ENCODE data around the gene PI4KB.
"Not testable (repeated sequence)": the region's sequence is repeated elsewhere in the genome, so short reads cannot be mapped to it uniquely, and the experiment has no call there.

The PI4KB gene

DNA sequence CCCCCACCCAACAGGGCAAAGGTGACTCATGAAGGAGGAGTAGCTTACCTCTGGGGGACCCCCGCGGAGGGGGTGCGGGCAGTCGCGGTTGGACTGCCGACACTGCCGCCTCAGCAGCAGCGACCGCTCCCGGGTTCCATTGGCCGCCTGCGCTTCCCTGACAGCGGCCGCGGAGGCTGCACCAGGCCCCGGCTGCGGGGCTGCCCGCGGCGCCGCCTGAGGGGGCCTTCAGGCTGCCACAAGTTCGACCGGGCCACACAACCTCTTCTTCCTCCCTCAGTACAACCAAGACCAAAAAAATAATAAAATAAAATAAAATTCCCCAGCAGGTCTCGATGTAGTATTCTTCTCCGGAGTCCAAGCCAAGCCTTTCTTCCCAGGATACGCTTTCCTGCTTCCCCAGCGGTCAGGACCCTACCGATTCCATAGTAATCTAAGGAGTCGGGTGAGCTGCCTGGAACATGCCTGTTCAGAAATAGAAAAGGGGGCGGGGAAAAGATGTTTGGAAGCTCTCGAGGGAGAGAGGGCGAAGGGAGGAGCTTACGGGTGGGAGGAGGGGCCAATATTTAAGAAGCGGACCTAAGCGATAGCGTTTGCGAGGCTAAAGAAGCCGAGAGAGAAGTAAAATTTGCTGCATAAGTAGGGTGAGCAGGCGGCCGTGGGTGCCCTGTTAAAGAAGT, at the start of gene PI4KB:
TSS of gene PI4KB (minus strand) at position 194 of the 680 bp plus-strand sequence. CDS start 10,935 bp downstream, outside the sequence.
- DNase-seq = peak; percentile 98

DNA sequence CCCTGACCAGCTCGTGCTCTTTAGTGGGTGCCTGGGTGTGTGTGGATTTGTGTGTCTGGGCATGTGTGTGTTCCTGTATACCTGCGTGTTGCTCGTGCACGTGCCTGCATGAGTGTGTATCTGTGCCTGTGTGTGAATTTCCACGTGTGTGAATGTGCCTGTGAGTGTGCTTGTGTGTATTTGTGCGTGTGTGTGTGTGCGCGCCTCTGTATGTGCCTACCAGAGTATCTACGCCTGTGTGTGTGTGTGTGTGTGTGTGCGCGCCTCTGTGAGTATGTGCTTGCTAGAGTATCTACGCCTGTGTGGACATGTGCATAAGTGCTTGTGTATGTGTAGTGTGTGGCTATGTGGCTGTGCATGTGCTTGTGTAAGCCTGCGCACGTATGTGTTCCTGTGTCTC, 46.0 kb upstream of the PI4KB start:
- DNase-seq = no peak

DNA sequence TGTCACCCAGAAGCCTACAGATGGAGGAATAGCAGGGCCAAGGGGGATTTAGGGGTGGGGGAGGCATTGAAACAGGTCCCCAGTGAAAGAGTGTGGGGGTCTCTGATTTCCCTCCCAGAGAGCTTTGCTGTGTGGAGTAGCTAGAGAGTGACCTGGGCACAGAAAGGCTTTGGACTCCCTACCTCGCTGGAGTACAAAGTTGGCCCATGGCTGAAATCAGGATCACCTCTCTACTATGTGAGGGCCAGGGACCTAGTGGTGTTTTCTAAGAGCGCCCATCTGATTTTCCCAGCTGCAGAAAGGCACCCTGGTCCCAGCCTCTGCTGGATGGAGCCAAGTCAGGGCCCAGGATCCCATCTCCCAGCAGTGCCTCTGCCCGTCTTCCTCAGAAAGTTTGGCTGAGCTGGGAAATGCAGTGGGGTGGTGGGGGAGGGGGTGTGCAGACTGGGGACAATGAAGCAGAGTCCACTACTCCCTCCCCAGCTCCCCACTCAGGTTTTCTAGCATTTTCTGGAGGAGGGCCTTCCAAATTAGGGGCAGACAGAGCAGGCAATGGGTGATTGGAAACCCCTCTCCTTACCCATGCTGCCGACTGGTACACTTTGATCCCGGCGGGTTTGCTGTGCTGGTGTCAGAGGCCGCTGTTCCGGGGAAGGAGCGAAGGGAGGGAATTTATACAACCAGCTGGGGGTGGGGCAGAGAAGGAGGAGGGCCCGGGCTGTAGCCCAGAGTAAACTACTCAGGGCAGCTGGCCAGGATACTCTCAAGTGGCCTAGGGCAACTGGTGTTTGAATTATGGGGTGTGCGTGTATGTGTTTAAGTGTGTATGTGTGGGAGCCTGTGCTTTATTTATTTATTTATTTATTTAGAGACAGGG, 45.1 kb upstream of the PI4KB start, which contains the start of gene SELENBP1:
TSS of gene SELENBP1 (minus strand) at position 648 of the 877 bp plus-strand sequence. CDS start at position 584, 64 bp downstream.
- DNase-seq = peak; percentile 67

DNA sequence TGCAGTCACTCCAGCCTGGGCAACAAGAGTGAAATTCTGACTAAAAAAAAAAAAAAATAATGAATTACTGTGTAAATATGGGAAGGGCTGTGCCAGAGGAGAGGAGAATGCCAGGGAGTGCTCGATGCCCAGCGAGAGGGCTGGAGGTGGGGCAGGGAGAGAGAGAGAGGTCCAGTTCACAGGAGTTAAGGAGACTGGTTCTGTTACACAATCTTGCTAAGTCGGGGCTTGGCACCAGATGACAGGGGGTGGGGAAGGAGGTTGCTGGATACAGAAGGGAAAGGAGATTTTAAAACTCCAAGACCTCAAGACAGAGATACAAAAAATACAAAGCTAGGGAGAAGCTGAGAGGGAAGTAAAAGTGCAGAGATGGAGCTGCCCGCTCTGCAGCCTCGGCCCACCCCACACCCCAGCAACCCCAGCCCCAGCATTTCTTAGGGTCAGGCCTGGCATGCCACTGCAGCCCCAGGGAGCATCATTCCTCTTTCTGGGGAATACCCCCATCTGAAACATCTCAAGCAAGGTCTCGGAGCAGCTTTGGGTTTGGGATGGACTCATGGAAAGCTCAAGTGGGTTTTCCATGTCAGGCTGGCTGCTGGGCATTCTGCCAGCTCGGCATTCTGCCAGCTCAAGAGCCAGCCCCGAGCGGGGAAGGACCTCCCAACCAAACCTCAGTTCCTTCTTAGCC, 44.3 kb upstream of the PI4KB start:
- peak; percentile 71 for DNase-seq

DNA sequence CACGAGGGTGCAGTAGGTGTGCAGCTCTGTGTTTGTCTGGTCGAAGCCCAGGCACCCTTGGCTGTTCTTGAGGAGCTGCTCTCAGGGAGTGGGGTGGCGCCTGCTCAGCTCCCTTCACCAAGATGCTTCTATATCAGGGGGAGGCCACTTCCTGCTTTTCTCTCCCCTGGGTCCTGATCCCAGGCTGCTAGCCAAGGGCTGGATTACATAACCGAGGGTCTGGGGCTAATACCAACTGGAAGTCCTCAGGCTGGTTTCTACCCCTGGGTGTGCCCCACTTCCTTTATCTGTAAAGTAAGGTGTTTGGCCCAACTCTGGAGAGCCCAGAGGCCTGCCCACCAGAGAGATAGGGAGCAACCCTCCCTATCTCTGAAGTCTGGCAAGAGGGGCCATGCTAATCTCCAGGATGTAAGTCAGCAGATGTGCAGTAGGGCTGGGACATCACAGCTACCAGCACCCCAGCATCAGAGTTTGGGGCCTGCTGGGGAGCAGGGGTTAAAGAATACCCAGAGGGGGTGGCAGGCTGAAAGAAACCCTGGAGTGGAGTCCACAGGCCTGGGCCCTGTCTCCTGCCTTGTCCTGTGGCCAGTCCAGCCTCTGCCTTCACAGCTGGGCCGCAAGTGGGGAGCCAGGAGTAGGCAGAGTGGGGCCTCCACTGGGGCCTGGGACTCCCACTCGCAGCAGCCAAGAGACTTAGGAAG, 43.1 kb upstream of the PI4KB start:
- no peak for DNase-seq

DNA sequence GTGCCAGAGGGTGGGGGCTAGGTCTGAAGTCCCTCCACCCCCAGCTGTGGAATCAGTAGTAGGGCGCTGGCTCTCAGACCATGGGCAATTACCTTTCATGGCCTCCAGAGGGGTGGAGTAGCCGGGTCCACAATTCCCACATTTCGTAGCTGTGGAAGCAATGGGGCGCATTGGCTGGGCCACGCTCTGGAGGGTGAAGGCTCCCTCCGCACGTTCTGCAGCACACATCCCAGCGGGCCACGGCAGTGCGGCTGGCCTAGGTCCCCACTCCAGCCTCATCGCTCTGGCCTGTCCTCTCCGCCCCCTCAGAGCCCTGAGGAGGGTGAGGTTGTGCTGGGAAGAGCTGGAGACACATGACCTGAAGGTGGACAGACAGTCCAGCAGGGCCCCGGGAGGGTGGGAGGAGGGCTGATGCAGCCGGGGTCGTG, 42.4 kb upstream of the PI4KB start:
- no peak for DNase-seq

DNA sequence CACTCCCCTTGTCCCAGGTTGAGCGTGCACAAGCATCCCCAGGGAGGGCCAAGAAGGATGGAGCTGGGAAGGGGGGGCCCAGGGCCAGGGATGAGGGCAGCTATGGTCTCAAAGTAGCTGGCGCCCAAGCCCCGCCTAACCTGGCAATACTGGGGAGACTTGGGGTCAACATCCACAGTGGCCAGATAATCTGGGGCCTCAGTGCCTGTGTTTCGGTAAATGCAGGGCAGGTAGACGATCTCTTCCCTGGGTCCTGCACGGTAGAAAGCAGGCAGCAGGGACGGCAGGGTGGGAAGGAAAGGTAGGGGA, 42.0 kb upstream of the PI4KB start:
- DNase-seq = no peak

DNA sequence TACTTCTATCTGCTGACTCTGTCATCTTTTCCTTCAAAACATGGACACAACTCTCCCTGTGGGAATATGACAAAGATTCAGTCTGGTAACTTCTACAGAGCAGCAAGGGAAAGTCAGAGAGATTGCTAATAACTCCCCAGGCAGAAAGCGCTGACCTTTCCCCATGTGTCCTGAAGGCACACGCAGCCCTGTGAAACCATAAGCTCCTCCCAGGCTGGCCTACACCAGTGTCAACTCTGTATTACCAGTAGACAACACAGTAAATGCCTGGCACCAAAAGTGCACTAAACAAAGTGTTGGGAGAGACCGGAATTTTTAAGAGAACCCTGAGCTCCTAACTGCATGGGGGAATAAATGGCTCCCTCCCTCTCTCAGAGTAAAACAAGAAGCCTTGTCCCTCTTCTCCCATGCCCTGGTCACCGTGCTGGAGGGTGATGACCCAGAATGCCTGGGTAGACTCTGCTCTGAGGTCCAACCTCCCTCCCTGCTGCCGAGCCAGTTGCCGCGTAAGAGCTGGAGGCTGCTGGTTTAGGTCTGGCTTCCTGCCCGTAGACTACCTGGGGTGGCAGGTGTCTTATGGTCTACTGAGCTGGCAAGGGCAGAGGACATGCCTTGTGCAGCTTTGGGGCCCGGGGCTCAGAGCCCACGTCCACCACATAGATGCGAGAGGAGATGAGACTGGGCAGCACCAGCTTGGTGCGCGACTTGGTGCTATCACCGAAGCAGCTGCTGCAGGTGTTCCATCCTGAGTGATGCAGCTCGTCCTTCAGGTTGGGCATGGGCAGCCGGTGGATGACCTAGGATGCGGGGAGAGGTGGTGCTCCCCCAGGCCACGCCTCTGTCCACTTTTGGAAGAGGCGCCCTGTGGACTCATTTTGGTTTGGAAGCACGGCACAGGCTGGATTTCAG, 41.4 kb upstream of the PI4KB start:
- DNase-seq = no peak

DNA sequence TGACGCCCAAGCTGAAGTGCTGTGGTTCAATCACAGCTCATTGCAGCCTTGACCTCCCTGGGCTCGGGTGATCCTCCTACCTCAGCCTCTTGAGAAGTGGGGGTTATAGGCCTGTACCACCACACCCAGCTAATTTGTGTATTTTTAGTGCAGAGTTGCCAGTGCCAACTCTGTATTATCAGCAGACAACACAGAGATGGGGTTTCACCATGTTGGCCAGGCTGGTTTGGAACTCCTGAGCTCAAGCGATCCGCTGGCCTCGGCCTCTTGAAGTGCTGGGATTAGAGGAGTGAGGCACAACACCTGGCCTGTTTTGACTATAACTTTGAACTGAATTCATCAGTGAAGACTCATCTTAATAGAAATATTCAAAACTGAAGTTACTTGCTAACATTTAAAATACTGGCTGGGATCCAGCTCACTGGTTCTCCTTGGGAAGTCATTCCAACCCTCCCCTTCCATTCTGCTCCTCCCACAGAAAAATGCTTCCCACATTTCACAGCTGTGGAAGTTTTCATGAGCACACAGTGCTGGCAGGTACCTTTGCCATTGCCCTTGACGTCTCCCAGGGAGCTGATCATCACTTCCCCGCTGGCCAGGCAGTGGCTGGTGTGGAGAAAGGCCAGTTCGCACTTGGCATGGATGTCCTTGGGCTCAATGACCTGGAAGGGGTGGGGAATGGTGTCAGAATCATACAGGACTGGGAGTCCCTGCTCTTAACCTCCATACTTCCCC, 40.6 kb upstream of the PI4KB start:
- no peak for DNase-seq

DNA sequence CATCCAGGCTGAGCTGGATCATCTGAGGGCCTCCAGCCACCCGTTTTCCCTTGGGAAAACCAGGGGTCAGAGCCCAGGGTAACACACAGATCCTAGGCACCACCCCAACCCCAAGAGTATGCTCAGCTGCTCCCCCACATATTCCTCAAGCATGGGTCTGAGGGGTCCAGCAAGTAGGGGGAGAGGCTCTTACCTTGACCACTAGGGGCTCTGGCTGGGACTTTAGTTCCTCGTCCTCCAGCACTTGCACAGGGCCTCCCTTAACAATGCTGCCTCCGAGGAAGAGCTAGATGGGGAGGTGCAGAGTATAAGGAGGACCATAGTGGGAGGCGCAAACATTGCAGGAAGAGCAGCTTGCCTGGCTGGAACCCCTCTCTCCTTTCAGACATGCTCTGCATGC, 37.8 kb upstream of the PI4KB start:
- DNase-seq = no peak

DNA sequence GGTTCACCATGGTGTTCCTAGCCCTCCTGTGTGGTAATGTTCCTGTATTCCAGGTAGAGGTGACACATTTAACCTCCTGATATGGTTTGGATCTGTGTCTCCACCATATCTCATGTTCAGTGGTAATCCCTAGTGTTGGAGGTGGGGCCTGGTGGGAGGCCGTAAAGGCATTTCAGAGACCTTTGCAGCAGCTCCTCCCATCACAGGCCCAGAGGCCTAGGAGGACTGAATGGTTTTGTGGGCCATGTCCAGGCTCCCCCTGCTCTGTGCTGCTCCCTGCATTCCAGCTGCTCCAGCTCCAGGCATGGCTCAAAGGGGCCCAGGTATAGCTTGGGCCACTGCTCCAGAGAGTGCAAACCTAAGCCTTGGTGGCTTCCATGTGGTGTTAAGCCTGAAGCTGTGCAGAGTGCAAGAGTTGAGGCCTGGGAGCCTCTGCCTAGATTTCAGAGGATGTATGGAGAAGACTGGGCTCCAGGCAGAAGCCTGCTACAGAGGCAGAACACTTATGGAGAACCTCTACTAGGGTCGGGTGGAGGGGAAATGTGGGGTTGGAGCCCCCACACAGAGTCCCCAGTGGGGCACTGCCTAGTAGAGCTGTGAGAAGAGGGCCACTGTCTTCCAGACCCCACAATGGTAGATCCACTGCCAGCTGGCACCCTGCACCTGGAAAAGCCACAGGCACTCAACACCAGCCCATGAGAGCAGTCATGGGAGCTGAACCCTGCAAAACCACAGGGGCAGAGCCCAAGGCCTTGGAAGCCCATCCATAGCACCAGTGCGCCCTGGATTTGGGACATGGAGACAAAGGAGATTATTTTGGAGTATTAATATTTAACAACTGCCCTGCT, 35.3 kb upstream of the PI4KB start:
- DNase-seq = no peak

DNA sequence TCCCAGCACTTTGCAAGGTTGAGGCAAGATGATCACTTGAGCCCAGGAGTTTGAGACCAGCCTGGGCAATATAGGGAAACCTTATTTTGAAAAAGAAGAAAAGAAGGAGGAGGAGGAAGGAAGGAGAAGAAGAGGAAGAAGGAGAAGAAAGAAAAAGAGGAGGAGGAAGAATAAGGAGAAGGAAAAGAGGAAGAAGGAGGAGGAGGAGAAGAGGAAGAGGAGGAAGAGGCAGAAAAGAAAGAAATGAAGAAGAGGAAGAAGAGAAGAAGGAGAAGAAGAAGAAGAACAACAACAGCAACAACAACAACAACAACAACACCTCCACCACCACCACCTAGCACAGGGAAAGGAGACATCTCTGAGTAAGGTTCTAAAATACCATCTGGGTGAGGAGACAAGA, 34.7 kb upstream of the PI4KB start:
- DNase-seq = no peak

DNA sequence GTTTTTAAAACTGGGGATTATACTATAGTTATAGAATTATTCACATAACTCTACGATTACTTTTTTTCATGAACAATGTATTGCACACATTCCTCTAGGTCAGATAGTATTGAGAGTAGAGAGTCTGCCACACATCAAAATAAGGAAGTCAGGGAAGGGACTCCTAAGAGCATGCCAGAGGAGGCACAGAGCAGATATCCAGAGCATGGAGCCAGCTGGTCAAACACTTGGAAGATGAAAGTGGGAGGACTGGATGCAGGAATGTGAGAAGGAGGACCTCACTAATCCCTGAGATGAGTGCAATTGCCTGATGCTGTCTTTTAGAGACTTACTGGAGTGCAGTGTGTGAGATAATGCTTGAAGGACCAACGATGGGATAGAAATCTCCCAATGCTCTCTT, 29.5 kb upstream of the PI4KB start:
- no peak for DNase-seq

DNA sequence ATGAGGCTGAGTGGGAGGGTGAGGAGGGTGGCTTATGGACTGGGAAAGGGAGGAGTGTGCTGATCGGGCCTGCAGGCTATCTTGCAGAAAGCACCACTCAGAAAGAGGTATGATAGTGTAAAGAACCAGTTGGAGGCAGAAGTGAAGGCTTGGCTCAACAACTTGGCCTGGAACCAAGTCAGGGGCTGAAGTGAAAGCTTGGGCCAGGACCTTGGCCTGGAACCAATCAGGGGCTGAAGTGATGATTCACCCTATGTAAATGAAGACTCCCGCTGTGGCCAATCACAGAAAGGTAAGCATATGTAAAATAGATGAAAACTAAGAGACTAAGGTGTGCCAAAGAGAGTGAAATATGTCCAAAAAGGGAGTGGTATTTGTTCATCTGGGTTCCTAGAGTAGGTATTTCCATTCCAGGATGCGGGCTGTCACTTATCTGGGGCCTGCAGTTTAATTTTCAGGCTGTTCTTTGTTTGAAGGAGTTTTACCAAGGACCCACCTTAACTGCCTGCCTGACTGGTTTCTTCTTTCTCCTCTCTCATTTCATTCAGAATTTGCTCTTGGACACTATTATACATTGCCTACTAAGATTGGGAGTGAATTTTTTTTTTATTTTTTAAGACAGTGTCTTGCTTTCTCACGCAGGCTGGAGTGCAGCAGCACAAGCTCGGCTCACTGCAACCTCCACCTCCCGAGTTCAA, 25.0 kb upstream of the PI4KB start:
- no peak for DNase-seq

DNA sequence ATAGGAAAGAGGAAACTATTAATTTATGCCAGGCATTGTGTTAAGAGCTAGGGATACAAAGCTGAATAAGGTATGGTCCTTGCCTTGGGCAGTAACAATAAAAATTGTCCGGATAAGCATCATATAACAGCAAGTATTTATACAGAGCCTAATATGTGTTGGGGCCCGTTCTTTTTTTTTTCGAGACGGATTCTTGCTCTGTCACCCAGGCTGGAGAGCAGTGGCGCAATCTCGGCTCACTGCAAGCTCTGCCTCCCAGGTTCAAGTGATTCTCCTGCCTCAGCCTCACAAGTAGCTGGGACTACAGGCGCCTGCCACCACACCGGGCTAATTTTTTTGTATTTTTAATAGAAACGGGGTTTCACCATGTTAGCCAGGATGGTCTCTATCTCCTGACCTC, 23.1 kb upstream of the PI4KB start:
- not testable (repeated sequence) for DNase-seq

DNA sequence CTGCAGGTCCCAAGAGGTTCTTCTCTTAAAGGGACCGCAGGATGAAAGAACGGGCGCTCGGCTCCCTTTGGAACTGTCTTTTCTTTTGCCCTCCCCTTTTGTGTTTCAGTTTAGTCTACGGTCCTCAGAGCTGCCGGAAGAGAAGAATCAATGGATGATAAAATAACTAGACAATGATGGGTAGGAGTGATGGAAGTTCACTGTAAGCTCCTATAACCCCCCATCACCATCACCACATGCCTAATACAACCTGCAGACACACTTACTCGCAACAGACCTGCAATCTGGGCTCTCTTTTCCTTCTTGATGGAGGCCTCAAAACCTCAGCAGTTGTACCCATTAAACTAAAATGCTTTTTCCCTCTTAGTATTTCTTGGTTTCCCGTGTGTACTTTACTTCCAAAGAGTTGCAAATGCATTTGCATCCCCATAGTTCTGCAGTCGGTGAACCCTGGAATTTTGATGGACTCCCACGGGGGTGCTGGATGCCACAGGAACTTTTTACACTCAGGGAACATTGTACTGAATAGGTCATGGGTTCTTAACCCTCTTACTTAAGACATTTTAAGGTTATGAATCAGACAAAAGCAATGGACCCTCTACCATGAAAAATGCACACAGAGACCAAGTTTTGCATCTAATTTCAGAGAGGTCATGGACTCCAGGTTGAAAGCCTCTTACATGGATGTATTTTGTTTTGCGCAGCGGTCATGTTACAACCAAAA, 20.5 kb upstream of the PI4KB start:
- no peak for DNase-seq

DNA sequence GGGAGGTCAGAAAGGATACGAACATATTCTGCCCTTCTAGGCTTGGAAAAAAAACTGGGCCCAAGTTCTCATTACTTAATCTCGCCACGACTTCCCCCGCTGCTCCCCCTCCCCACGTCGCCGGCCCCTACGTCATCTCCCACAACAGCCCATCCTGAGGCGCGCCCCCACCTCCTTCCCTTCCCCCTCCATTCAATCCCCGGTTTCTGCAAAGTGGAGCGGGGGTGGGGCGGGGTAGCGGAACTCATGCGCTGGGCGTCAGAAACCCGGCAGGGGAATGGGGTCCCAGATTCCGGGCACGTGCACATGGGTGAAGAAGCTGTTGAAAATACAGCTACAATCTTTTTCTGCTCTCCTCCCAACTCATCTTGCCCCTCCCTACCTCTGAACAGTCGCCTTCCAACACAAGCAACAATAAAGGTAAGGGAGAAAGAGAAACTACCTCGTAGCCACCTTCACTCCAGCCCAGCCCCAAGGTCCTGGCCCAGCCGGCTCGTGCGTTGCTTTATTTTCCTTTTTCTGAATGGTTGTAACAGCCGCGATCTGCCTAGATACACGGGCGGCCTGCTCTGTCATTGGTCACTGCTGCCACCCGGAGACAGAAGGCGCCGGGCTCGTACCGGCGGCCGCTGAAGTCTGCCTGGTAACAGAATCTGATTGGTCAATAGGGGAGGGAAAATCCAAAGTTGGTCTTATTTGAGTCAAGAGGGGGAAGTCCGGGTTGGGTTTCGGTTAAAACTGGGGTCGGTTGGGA, 19.7 kb upstream of the PI4KB start, which contains the start of gene RFX5:
TSS of gene RFX5 (minus strand) at position 484 of the 754 bp plus-strand sequence. CDS start 932 bp downstream, outside the sequence.
- DNase-seq = peak; percentile 96

Data from midbrain (tissue), 1 donor.